Left renal cortex interstitium (tissue), 4 donors: ENCODE measurements around the gene SOX21. TPM values are rescaled to one million over a fixed set of nuclear protein-coding genes. Genes with fewer than 3 reads are reported as not detected.

ENCODE experiments used
- DNase-seq, 4 donors: peaks; one replicate each; pipeline ENCODE4 v3.0.0-alpha.2; 2013; ENCODE audit warnings: low read depth in 4 of 4, low spot score in 2 of 4, missing footprints in 1 of 4
- polyA plus RNA-seq, 4 donors: library from polyadenylated mRNA; unstranded; fragments of 120-200 nt; gene quantifications; one replicate each; pipeline ENCODE4 v1.2.1, GENCODE V29; 2013; ENCODE audit not compliant: insufficient read length in 4 of 4

The SOX21 gene
- polyA plus RNA-seq, 4 donors, result 0.25 to 0.41 (median 0.31) TPM

DNA sequence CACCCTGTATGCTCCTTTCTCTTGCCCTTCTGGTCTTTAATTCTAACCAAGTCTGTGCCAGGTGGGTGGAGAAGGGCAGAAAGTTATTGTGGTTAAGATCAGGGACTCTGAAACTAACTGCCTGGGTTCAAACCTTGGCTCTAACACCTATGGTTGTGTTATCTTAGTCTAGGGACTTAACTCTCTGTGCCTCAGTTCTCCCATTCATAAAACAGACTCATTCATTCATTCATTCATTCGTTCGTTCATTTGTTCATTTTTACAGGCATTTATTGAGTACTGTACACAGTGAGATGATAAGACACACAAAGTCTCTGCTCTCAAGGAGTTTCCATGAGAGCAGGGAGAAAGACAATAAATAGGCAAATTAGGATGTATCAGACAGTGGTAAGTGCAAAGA lies 30.1 kb downstream of the SOX21 start:
- no peak for DNase-seq

DNA sequence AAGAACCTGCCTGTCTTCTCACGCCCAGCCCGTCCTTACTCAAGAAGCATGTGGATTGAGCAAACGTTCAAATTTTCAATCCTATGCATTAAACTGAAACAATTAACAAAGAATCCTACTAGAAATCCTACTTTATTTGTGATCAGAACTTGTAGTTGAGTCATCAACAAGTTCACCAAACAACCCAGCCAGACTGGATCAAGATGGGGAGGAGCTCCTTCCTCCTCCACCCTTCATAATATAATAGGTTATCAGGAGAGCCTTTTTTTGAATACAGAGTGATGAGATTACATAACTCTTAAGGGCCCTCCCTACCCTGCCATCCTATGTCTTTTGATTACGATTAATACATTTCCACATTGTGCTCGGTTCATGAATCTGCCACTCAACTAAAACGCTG lies 32.7 kb downstream of the SOX21 start:
- DNase-seq, result no peak

DNA sequence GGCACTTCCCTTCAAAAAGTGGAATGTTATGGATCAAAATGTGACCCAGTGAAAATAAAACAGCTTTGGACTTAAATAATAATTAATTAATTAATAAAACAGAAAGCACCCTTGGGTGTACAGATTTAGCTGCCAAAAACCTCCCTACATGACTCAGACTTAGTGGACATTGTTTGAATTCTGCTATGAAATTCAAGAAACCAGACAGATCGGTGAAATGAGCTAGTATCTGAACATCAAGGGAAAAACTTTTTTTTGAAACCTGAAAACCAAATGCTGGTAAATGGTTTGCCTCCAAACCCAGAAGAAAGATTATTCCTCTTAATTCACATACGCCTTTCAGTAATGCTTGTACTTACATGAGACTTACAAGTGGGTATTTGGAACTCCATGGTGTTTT lies 33.5 kb downstream of the SOX21 start:
- DNase-seq, result no peak

DNA sequence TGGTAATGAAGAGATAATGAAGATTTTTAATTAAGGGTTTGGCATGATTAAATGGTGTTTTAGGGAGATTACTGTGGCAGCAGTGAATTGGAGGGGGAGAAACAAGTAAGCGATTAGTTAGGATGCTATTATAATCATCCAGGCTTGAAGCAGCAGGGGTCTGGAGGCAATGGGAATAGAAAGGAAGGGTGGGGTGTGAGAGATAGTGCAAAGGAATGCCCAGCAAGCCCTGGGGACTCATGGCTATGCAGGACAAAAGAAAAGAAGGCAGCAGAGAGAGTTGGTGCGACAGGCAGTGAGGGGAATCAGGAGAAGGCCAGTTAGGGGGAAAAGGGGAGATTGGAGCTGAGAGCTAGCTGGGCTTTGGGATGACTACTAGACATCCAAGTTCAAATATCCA lies 34.5 kb downstream of the SOX21 start:
- no peak for DNase-seq

DNA sequence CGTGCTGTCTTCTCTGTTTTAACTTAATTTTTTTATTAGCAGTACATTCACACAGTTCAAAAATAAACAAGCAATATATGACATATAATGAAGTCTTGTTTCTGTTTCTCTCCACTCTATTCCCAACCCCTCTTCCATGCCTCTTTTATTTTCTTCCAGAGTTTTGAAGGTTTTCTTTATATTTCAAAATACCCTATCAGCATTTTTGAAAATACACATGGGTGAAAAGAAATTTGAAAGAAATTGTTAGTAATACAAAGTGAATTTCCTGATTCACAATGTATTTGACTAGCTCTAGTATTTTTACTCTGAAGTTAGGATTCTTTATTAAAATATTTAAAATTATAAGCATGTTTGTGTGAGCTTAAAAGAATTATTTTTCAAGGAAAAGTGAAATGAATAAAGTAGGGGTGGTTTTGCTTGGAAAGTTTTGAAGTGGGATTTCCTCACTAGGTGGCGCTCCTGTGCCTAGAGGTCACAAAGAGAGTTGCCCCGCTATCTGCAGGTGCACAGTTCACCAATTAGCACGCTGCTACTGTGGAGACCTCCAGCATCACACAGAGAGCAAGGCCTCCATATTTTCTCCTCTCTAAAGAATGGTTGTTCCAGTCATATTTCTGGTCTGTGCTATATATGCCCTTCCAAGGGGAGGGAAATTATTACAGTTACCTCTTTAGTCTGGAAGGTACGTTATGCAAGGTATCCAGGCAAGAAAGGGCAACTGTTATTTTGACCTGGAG lies 37.6 kb downstream of the SOX21 start:
- no peak for DNase-seq

DNA sequence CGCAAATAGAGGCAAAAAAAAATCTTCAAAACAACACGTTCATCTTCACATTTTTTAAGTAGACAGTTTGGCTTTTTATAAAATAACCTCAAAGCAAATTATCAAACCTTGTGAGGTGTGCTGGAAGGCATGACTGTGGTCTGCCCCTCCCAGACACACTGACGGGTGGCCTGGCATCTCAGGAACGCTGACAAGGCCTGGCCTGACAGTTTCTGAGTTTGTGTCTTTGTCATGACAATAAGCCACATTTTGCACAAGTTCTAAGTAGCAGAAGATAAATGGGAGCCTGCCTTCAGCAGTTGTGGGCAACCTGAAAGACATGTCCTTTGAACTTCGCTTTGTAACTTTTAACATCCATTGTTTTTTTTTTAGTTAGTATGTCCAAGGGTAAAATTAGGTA lies 38.5 kb downstream of the SOX21 start:
- no peak for DNase-seq

DNA sequence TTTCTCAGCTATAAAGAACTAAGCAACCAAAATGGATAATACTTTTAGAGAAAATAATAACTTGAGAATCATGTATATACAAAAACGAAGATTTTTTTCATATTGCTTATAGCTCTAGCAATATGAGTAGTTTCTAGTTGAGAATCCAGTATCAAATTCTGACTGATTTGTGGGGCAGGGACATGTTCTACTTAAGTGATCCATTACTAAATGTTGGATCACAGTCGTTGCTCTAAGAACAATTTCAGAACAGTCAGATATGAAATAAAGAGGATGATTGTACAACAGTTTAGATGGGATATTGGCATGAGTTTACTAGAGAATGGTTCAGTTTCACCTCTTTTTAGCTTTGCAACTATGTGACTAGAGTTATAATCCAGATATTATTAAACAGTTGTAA lies 39.9 kb downstream of the SOX21 start:
- DNase-seq, result no peak

DNA sequence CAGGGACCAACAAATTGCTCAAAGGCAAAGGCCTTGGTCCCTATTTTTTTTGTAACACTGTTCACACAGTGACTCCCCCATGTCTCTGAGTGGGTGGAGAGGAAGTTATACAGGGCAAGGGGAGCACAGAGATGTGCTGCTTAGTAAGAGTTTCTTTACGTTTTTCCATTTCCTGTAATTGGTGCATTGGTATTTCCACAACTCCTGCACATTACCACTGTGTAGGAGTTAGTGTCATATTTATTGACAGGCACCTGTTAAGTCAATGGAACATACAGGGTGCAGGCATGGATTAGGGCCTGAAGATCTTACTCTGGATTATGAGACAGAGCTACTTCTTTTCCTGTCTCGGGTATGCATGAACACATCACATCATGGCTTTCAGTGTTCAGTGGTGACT lies 45.2 kb downstream of the SOX21 start:
- DNase-seq, result no peak

DNA sequence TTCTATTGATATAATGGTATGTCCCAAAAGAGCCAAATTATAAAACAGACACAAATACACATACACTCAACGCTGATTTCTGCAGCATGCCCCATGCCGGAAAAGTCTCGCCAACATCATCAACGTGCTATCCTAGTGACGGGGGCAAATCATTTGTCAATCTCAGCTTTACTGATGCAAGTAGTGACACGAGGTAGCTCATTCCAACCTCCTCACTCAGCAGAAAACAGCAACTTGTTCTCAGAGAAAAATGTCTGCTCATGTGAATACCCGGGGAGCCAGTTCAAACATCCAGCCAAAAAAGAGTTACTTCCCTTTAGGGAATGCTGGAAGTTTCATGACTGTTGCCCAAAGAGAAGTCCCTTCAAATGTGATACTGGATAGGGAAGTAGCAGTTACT lies 46.3 kb downstream of the SOX21 start:
- DNase-seq, result no peak

DNA sequence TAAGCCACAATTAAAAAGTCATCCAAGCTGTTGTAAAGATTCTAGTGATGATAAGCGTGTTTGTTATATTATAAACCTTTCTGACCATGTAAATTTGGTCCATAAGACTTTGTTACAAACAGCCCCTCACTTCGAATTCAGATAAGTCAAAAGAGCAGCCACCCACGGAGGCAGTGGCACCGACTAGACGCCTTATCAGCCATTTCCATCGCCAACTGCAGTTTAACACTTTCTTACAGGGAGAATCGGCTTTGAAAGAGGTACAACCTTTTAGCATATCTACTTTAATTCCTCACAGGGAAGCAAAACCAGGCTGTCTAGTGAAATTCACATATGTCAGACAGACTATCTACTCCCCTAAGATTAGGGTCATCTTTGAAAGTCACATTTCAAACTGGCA lies 47.5 kb downstream of the SOX21 start:
- DNase-seq, result no peak

DNA sequence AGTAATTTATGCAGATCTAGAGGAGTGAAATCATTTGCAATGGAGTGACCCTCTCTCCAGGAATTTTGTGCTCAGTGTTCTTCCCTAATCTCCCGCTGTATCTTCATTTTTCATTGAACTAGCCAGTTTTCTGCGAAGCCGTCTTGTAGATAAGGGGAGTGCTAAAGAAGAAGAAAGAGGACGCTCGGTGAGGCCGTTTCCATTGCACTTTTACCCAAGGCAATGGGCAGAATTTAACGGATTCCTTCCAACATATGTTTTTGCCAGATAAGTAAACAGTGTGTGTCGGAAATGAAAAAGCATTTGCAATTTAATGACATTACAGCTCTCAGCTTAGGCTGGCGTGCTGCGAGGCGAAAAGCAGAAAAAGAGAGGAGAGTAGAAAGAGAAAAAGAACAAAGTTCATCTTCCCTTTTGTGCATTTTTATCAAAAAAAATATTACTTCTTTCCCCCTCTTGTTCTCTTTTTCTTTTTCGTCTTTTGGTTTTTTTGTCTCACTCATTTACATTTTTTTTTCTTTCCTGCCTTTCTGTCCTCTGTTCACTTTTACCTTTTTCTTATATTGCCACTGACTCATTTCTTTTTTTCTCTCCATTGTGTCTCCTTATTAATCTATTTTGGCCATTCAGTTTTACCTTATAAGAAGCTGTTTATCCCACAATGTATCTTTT lies 49.9 kb downstream of the SOX21 start:
- DNase-seq, result no peak

DNA sequence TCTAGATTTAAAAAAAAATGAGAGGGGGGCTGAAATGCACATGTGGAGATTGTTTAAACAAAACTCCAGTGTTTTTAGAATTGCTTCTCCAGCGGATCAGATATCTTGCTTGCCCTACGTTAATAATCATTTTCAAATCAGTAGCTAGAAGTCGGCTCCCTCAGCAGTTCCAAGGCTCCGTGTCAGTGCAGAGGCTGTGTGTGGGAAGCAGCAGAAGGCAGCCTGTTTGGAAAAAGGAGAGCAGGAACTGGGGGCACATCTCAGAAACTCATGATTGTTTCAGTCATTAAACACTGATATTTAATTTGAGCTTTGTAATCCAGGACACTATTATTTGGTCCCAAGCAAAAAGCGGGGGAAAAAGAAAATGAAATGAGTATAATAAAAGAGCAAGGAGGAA lies 50.9 kb downstream of the SOX21 start:
- no peak for DNase-seq

DNA sequence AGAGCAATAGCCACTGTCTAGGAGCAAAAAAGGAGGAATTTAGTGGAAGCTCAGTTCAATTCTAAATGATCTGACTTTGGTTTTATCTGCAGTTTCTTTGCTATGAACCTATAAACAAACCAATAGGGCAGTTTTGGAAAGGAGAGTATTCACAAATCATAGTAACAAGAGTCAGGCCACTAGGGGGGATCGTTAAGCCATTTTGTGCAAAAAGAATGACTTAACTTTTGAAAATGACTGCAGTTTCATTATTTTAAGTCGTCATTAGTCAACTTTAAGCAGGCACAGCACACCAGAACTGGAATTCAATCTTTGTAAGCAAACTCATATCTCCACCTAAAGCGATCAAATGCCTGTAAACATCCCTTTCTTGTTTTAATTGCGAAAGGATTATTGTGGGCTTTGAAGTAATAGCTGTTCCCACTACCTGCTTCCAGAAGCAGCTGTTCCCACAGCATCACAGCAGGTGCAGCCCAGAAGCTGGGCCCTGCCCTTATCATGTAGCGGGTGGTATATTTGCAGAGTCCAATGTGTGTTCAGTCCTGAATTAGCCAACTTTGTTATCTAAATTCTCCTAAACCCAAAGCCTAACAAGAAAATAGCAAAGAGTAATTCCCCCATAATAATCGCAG lies 51.5 kb downstream of the SOX21 start:
- no peak for DNase-seq

Other genes with a start within 250 kb of the SOX21 start
- gene DCT, start 232.9 kb downstream of the SOX21 start, polyA plus RNA-seq, result under 1 TPM; 0.17 to 0.55 (median 0.23) TPM
- gene TGDS, start 116.4 kb downstream of the SOX21 start, polyA plus RNA-seq, result 10 to 100 TPM; 18.1 to 24.5 (median 21.3) TPM
- 1 to 10 TPM; 7.7 to 9.1 (median 8.3) TPM for gene GPR180, start 110.7 kb downstream of the SOX21 start, polyA plus RNA-seq